Mononuclear cell (primary cell): ENCODE data around the gene SHISAL1. TPM values are rescaled to one million over a fixed set of nuclear protein-coding genes. Genes with fewer than 3 reads are reported as not detected.
"Not testable (repeated sequence)": the region's sequence is repeated elsewhere in the genome, so short reads cannot be mapped to it uniquely, and the experiment has no call there.

Source experiments
- H3K27me3 ChIP-seq: 2 replicates; pipeline ENCODE4 v1.6.0; 2011; ENCODE audit warnings: low read length, control low read depth; ENCODE audit not compliant: insufficient read depth
- H3K4me1 ChIP-seq: 2 replicates; pipeline ENCODE4 v1.5.1; 2011; ENCODE audit warnings: mild to moderate bottlenecking, low read length, control low read depth; ENCODE audit not compliant: insufficient read depth
- H3K4me3 ChIP-seq: 2 replicates; pipeline ENCODE4 v1.5.1; 2011; ENCODE audit warnings: mild to moderate bottlenecking, low read length, moderate library complexity
- H3K9me3 ChIP-seq: 2 replicates; pipeline ENCODE4 v1.5.1; 2011; ENCODE audit warnings: low read depth, mild to moderate bottlenecking, control low read depth, low read length
- total RNA-seq: library from RNA; depleted of rRNA; stranded (reverse); fragments of >200 nt; gene quantifications from one replicate; pipeline ENCODE4 v1.2.3, GENCODE V29; 2012

The SHISAL1 gene
- total RNA-seq, 1 donor = not detected

DNA sequence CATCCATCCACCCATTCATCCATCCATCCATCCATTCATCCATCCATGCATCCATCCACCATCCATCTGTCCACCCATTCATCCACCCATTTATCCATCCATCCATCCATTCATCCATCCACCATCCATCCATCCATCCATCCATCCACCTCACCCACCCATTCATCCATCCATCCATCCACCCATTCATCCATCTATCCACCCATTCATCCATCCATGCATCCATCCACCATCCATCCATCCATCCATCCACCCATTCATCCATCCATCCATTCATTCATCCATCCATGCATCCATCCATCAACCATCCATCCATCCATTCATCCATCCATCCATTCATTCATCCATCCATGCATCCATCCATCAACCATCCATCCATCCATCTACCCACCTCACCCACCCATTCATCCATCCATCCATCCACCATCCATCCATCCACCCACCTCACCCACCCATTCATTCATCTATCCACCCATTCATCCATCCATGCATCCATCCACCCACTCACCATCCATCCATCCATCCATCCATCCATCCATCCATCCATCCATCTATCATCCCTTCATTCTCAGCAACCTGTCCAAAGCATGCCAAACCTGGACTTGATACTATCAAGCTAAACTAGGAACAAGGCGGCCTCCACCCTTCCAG, 10.5 kb upstream of the SHISAL1 start:
- not testable (repeated sequence) for H3K4me3 ChIP-seq, H3K27me3 ChIP-seq, H3K9me3 ChIP-seq
- H3K4me1 ChIP-seq = peaks cover 11% of the 10 kb centered on the region

DNA sequence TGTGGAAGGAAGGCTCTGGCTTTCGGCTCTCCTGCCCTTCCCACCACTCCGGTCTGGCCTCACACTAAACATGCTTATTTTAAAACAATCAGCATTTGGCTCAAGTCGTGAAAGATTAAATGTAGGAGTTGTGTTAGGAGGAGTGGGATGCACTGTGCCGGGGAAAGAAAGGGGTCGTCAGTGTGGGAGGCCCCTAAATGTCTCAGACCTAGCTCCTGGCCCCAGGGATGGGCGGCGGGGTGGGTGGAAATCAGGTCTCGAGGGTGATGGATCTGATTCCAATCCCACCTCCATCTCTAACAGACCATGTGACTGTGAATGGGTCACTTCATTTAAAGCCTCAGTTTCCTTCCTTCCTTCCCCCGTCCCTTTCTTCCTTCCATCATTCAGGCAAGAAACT, 6.9 kb upstream of the SHISAL1 start:
- Histone ChIP-seq H3K9me3 (no peaks in the 10 kb centered on the region), H3K27me3 (no peaks in the 10 kb centered on the region), H3K4me1 (no peaks in the 10 kb centered on the region), H3K4me3 (no peak overlapping the region)

DNA sequence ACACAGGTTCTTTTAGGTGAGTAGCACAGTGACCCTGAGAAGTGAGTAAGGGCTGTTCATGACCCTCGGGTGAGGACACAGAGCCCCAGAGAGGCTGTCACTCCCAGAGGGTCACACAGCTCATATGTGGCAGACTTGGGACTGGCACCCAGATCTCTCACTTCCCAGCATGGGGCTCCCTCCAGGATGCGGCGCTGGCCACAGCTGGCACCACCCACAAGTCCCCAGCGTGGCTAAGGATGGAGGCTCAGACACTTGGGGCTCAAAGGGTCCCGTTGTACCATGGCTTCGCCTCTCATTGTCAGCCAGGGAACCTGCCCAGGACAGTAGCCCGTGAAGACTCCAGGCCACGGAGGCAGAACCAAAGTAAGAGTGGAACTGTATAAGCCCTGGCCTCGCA, 6.0 kb upstream of the SHISAL1 start:
- no peaks in the 10 kb centered on the region for H3K27me3 ChIP-seq
- no peaks in the 10 kb centered on the region for H3K4me1 ChIP-seq
- H3K4me3 ChIP-seq = no peak overlapping the region
- H3K9me3 ChIP-seq = no peaks in the 10 kb centered on the region

DNA sequence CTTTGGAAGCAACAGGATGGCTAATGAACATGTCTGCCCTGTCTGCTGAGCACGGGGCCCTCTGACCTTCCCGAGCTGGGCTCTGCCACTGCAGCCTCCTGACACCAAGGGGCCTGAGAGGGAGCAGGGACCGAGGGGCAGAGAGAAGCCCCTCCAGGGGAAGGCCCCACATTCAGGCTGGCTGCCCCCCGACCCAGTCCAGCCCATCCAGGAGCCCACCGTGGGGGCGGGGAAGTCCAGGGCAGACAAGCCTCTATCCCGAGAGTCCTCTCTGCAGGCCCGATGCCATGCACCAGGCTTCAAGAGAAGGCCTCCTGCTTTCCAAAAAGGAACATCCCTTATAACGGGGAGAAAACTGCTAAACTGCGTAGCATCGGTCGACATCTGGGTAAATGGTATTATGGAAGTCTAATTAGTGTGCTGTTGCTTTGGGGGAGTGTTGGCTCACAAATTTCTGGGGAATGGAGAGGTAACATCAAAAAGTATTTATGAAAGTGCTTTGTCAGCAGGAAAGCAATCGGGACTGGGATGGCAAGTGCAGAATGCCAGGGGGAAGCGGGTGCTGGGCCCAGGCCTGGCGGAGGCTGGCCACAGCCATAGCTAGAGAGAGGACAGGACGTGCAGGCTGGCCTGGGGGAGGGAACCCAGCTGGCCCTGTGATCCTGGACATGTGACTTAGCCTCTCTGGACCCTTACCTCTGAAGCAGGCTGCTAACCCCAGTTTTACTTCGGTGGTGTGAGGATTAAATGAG, 5.3 kb upstream of the SHISAL1 start:
- H3K4me1 ChIP-seq = no peaks in the 10 kb centered on the region
- H3K4me3 ChIP-seq = no peak overlapping the region
- H3K27me3 ChIP-seq = no peaks in the 10 kb centered on the region
- no peaks in the 10 kb centered on the region for H3K9me3 ChIP-seq

DNA sequence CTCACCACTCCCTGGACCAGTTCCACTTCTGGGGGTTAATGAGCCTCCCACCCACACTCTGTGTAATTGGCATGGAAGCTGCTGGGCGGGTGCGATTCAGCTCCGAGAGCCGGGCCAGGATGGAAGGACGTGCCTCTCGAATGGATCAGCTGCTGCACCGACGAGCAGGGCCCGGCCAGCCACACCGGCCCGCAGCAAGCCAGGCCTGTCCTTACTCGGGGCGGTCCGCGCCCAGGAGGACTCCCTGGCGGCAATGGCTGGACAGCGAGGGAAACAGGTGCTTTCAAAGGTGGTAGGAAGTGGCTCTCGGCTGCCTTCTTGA, 4.3 kb upstream of the SHISAL1 start:
- H3K4me3 ChIP-seq = no peak overlapping the region
- H3K9me3 ChIP-seq = no peaks in the 10 kb centered on the region
- no peaks in the 10 kb centered on the region for H3K27me3 ChIP-seq
- no peaks in the 10 kb centered on the region for H3K4me1 ChIP-seq

DNA sequence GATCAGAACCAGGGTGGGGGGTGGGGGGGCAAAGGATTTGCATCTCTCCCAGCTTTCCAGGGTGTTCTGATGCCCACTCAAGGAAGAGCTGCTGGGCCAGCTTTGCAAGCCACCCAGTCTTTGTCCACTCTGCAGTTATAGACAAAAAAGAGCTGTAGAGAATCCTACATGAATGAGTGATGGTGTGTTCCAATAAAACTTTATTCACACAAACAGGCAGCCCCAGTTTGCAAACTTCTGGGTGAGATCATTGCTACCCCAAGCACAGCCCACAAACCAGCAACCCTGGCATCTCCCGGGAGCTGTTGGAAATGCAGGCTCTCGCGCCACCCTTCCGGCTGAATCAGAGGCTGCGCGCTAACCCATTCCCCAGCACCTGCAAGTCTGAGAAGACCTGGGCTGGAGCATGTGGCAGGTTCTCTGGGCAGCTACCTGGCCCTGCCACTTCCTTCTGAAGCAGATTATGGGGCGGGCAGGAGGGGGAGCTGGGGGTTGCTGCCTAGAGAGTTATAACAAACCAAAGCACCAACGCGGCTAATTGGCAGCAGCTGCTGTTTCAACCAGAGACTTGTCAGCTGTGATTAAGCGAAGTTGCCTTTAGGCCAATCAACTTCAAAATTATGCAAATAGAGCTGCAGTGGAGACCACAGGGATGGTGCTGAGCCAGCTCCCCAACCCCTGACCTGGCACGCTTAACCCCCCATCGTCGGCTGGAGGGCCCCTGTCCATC, 3.8 kb upstream of the SHISAL1 start:
- Histone ChIP-seq H3K27me3 (no peaks in the 10 kb centered on the region), H3K4me1 (no peaks in the 10 kb centered on the region), H3K9me3 (no peaks in the 10 kb centered on the region), H3K4me3 (no peak overlapping the region)

DNA sequence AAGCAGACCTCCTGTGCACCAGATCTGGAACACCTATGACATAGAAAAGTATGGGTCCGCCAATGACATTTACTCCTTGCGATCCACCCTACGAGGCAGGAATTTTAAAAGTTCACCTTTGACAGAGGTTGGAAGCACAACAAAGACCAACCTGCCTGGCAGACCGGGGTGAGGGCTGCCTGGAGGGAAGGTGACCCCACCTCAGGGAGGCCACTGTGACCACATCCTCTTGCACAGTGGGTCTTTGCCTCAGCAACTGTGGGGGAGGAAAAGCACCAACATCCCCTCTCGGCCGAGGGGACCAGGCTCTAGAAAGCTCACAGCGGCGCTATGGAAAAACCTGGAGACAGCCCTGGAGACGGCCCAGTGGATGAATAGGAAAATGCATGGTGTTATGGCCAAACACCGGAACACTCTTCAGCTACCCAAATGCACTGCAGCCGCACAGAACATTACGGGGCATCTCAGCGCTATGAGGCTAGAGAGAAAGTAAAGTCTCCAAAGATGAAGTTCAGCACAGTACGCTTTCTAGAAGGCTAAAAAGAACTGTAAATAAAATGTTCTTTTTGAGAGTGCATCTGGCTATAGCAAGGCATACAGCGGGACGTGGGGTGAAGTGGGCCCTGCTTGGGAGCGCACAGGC, 1.8 kb upstream of the SHISAL1 start:
- Histone ChIP-seq H3K4me1 (no peaks in the 10 kb centered on the region), H3K27me3 (no peaks in the 10 kb centered on the region), H3K9me3 (no peaks in the 10 kb centered on the region), H3K4me3 (no peak overlapping the region)

DNA sequence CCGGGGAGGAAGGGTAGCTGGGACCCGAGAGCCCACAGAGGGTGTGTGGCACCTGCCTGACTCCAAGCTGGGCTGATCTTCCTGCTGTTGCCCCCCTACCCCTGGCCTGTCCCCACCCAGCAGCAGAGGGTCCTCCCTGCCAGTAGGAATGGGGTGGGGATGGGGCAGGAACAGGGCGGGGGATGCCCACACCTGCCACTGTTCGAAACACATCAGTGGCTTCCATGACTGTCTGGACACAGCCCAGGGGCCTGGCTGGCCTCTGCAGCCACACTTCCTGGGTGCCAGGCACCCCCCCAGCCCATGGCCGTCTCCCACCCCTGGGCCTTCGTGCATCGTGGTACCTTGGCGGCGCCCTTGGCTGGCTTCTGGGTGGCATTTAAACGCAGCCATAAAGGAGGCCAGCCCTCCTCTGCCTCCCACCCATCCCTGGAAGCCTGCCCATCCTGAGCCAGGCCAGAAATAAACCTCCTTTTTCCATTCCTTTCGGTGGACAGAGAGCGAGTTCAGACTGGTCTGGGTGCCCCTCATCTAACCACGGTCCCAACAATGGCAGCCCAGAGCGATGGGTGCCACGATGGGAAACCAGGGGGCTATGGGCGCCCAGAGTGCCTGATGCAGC, 745 bp upstream of the SHISAL1 start:
- no peaks in the 10 kb centered on the region for H3K9me3 ChIP-seq
- H3K4me3 ChIP-seq = no peak overlapping the region
- H3K27me3 ChIP-seq = no peaks in the 10 kb centered on the region
- no peaks in the 10 kb centered on the region for H3K4me1 ChIP-seq

DNA sequence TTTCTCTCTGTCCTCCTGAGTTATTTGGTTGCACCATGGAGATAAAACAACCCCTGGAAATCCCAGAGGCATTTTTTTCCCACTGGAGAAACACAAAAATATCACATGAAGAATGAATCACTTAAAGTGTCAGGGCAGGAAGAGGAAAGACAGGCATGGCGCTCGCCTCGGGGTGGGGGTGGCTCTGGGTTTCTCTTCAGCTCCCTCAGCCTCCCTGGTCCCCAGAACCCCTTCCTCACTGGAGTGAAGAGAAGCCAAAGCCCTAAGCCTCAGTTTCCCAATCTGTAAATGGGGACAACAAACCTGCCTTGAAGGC, 938 bp downstream of the SHISAL1 start:
- no peak overlapping the region for H3K4me3 ChIP-seq
- no peaks in the 10 kb centered on the region for H3K4me1 ChIP-seq
- no peaks in the 10 kb centered on the region for H3K9me3 ChIP-seq
- no peaks in the 10 kb centered on the region for H3K27me3 ChIP-seq

DNA sequence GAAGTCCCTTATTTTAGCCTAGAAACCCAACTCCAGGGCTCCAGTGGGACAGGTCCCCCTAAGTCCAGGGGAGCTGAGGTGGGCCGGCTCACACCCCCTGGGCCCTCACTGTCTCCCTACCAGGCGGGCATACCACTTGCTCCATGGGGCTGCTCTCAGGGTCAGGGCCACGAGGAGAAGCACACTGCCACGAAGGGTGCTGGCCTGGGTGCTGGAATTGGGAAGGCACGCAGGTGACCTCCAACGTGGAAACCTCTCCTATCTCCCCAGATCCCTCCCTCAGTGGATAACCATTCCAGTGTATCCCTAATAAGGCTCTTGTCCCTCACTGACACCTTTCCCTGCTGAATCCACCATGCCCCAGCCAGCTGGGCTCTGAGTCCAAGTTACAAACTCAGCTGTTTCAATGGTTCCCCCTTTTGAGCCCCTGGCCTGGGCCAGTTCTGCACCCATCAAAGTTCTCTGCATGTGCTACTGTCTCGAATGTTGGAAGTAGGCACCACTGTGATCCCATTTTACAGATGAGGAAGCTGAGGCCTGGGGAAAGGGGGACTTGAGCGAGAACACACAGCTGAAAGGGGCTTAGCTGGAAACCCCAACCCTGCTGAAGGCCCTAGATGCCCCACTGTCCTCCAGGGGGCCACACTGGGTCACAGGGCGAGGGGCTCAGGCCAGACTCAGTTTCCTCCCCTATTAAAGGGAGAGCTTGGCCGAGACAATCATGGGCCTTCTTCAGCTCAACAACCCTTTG, 1.5 kb downstream of the SHISAL1 start:
- Histone ChIP-seq H3K9me3 (no peaks in the 10 kb centered on the region), H3K27me3 (no peaks in the 10 kb centered on the region), H3K4me3 (no peak overlapping the region), H3K4me1 (no peaks in the 10 kb centered on the region)

DNA sequence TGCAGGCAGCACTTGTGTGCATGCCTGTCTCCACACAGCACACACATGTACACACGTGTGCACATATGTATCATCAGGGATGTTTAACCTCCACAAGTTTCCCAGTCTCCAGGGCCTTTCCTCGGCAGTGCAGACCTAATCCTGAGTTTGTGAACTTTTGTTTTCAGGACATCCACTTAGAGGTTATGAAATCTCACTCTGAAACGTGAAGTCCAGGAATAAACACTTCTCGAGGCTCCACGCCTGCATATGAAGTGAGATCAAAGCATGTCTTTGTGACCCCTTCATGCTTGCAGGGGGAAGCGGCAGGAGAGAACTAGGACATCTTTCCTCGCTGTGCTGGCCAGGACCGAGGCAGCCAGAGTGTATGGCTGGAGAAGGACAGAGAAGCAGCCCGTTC, 3.1 kb downstream of the SHISAL1 start:
- H3K27me3 ChIP-seq = no peaks in the 10 kb centered on the region
- H3K4me3 ChIP-seq = no peak overlapping the region
- H3K9me3 ChIP-seq = no peaks in the 10 kb centered on the region
- no peaks in the 10 kb centered on the region for H3K4me1 ChIP-seq

DNA sequence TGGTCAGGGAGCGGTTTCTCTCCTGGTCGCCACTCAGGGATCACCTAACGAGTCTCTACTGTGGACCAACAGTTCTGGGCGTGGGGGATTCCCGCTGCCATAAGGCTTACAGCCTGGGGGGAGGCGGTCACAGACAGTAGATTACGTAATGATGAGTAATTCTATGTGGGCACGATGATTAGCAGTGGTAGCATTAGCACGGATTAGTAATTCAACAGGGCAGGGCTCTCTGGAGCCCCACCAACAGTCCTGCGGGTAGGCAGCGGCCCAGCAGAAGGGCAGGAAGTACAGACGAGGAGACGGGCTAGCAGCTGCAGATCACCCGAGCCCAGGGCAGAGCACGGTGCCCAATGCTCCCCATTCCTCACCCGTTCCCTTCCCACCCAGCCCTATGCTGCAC, 3.6 kb downstream of the SHISAL1 start:
- no peaks in the 10 kb centered on the region for H3K27me3 ChIP-seq
- H3K4me3 ChIP-seq = no peak overlapping the region
- no peaks in the 10 kb centered on the region for H3K4me1 ChIP-seq
- no peaks in the 10 kb centered on the region for H3K9me3 ChIP-seq

DNA sequence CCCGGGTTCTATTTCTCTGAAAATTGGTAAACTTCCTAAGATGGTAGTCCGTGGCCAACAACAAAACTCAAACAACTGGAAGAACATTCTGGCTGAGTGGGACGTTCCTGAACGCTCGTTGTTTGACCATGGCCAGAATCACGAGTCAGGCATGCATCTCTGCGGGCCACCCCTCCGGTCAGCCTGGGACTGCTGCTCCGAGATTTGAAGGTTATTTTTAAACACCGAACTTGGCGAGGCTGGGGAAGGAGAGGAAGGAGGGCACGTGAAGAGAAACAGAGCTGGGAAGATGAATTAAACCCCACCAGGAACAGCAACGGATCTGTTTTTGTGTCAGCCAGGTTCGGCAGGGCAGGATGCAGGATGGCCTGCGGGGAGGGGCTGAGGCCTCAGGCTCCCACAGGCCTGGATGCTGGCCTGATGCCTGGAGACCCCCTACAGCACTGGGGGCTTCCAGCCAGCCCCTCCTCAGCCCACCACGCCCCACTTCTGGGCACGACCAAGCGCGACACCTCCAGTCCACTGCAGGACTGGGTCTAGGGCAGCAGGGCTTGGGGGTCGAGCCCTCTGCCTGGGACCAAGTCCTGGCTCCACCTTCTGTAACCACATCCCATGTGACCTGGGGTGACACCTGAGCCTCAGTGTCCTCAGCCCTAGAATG, 5.1 kb downstream of the SHISAL1 start:
- Histone ChIP-seq H3K9me3 (no peaks in the 10 kb centered on the region), H3K27me3 (no peaks in the 10 kb centered on the region), H3K4me3 (no peak overlapping the region), H3K4me1 (no peaks in the 10 kb centered on the region)

DNA sequence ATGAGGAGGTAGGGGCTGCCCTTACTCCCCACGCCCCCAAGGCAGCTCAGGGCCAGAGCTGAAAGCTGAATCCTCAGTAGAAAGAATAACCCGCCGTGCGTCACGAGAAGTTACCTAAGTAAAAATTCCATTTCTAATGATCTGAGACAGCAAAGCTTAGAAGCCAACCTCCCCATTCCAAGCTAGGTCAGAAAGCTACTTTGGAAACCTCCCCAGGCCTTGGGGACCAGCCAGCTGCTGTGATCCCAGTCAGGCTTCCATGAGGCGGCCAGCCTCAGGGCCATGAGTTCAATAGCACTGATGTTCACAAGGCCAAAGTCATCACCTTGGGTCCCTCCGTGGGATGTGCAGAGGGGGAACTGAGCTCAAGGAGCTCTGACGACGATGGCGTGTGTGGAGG, 6.9 kb downstream of the SHISAL1 start:
- Histone ChIP-seq H3K4me3 (no peak overlapping the region), H3K27me3 (no peaks in the 10 kb centered on the region), H3K9me3 (no peaks in the 10 kb centered on the region), H3K4me1 (no peaks in the 10 kb centered on the region)
